ENCODE data around the gene IMPA2. TPM values are rescaled to one million over a fixed set of nuclear protein-coding genes. Genes with fewer than 3 reads are reported as not detected.
"Not testable (repeated sequence)": the region's sequence is repeated elsewhere in the genome, so short reads cannot be mapped to it uniquely, and the experiment has no call there.

IMPA2 gene
- 10 to 100 TPM; 66.2 to 88.3 (median 74.5) TPM for polyA plus RNA-seq (ENCODE audit: insufficient read depth in 1 of 5, insufficient read length in 5 of 5, low replicate concordance in 1 of 5)
- long read RNA-seq, donor 1, transcript IMPA2-201 (8 exons, 1,534 nt) = major isoform, 50 of 107 reads
- long read RNA-seq, donor 1, transcript IMPA2-209 (2 exons, 919 nt) = minor isoform, 28 of 107 reads
- long read RNA-seq, donor 1, partial matches to known transcripts = 26 of 107 reads
- long read RNA-seq, donor 1, other reads (novel, unspliced or antisense) = 0 of 107 reads
- long read RNA-seq, donor 2, transcript IMPA2-209 (2 exons, 919 nt) = major isoform, 20 of 51 reads
- long read RNA-seq, donor 2, transcript IMPA2-201 (8 exons, 1,534 nt) = major isoform, 20 of 51 reads
- long read RNA-seq, donor 2, partial matches to known transcripts = 10 of 51 reads
- long read RNA-seq, donor 2, other reads (novel, unspliced or antisense) = 0 of 51 reads
- long read RNA-seq, donor 3, transcript IMPA2-209 (2 exons, 919 nt) = minor isoform, 22 of 68 reads
- long read RNA-seq, donor 3, transcript IMPA2-201 (8 exons, 1,534 nt) = major isoform, 35 of 68 reads
- long read RNA-seq, donor 3, partial matches to known transcripts = 8 of 68 reads
- long read RNA-seq, donor 3, other reads (novel, unspliced or antisense) = 0 of 68 reads
- long read RNA-seq, donor 4, transcript IMPA2-201 (8 exons, 1,534 nt) = major isoform, 16 of 28 reads
- long read RNA-seq, donor 4, transcript IMPA2-209 (2 exons, 919 nt) = minor isoform, 12 of 28 reads
- long read RNA-seq, donor 4, partial matches to known transcripts = 0 of 28 reads
- long read RNA-seq, donor 4, other reads (novel, unspliced or antisense) = 0 of 28 reads
- long read RNA-seq, donor 5, transcript IMPA2-201 (8 exons, 1,534 nt) = major isoform, 33 of 86 reads
- long read RNA-seq, donor 5, transcript IMPA2-209 (2 exons, 919 nt) = major isoform, 33 of 86 reads
- long read RNA-seq, donor 5, partial matches to known transcripts = 18 of 86 reads
- long read RNA-seq, donor 5, other reads (novel, unspliced or antisense) = 0 of 86 reads
- long read RNA-seq, donor 6, transcript IMPA2-209 (2 exons, 919 nt) = minor isoform, 12 of 60 reads
- long read RNA-seq, donor 6, transcript IMPA2-201 (8 exons, 1,534 nt) = major isoform, 42 of 60 reads
- long read RNA-seq, donor 6, partial matches to known transcripts = 5 of 60 reads
- long read RNA-seq, donor 6, other reads (novel, unspliced or antisense) = 0 of 60 reads
- long read RNA-seq, donor 7, transcript IMPA2-209 (2 exons, 919 nt) = minor isoform, 28 of 64 reads
- long read RNA-seq, donor 7, transcript IMPA2-201 (8 exons, 1,534 nt) = major isoform, 36 of 64 reads
- long read RNA-seq, donor 7, partial matches to known transcripts = 0 of 64 reads
- long read RNA-seq, donor 7, other reads (novel, unspliced or antisense) = 0 of 64 reads
- long read RNA-seq, donor 8, transcript IMPA2-201 (8 exons, 1,534 nt) = major isoform, 6 of 12 reads
- long read RNA-seq, donor 8, transcript IMPA2-209 (2 exons, 919 nt) = minor isoform, 5 of 12 reads
- long read RNA-seq, donor 8, partial matches to known transcripts = 0 of 12 reads
- long read RNA-seq, donor 8, other reads (novel, unspliced or antisense) = 0 of 12 reads

DNA sequence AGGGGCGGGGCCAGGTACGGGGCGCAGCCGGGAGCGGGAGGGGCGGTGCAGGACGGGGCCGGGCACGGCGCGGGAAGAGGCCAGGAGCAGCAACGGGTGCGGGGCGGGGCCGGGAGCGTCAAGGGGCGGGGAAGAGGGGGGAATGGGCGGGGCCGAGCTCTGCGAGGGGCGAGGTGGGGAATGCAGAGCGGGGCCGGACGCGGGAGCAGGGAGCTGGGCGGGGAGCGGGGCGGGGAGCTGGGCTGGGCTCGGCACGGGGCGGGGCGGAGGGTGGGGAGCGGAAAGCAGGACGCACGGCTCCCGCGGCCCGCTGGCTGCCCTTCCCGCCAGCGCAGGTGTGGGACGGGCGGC, at the start of gene IMPA2:
Gene IMPA2 (plus strand): TSS at position 316 of the 351 bp plus-strand sequence. CDS start 163 bp downstream, outside the sequence.
- no peak for DNase-seq

DNA sequence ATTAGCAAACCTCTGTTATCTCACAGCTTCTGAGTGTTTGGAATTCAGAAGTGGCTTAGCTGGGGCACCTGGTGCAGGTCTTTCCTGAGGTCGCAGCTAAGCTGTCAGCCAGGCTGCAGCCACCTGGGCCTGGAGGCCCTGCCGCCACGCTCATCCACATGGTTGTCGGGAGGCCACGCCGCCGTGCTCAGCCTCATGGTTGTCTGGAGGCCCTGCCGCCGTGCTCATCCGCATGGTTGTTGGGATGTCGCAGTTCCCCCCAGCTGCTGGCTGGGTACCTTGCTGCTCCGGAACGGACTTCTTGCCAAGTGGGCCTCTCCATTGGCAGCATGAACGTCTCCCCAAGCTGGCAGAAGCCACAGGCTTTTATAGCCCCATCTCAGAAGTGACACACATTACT, 48.9 kb upstream of the IMPA2 start:
- DNase-seq = no peak

DNA sequence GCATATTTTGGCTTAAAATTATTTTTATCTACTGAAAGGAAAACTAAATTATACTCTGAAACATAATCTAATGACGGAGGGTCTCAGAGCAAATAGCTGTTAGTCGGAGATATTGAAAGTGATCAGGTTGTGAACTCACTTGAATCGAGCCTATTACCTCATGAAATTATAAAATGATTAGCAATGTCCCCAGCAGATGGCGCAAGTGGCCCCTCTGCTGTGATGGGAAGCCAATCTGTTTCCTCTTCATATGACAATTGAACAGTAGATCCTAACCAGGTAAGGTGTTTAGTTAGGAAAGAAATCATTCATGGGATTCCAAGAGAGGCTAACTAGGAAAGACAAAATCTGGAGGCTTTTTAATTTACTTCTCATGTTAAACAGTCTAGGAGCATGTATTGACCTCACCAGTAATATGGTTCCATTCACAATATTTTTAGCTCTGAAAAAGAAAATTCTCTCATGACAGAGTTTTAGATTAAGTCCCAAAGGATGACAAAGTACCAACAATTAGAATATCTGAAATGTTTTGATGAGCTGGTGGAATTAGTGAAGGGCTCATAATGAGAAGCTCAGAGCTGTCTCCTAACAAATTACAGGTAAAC, 43.3 kb upstream of the IMPA2 start:
- DNase-seq = peak in 1 of 2 donors; percentile 61

DNA sequence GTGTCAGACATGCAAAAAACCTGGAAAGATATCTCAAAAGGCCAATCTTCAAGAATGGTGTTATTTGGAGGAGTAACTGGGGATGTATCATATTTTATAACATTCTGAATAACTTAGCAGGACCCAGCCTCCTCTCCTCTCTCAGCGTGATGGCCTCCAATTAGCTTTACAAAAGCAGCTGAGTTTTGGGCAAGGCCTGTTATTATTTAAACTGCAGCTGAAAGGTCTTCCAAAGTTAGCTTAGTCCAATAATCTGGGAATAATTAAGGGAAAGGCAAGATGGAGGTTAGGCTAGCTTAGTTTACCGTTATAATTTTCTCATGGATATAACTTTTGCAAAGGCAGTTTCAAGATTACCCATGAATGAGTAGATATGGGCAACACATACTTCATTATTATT, 40.4 kb upstream of the IMPA2 start:
- no peak for DNase-seq

DNA sequence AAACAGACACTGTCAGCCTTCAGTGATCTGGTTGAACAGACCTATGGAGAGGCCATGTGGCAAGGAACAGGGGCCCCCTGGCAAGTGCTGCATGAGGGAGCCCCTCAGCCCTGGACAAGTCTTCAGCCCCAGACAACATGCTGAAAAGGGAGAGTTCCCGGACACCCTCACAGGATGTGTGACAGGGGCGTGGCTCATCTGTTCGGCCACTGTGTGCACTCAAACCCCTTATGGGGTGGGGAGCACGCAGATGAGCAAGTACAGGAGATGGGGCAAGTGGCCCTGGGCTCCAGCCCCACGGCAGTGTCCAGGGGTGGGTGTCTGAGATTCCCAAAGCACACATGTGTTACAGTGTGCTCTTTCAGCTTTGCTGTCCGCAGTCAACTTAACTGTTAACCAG, 37.8 kb upstream of the IMPA2 start:
- DNase-seq = no peak

DNA sequence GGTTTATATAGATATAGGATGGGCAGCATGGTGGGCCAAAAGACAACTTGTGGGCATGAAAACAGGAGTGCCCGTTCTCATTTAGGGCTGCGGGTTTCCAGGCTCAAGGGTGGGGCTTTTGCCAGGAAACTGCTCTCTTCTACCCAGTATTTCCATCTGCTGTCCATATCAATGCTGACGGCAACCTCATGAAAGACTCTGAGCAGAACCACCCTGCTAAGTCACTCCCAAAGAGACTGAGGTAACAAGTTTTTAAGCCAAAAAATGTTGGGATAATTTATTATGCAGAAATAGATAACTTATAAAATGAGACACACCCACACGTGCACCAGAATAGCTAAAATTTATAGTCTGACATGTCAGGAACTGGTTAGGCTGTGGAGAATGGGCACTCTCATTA, 37.1 kb upstream of the IMPA2 start:
- no peak for DNase-seq

DNA sequence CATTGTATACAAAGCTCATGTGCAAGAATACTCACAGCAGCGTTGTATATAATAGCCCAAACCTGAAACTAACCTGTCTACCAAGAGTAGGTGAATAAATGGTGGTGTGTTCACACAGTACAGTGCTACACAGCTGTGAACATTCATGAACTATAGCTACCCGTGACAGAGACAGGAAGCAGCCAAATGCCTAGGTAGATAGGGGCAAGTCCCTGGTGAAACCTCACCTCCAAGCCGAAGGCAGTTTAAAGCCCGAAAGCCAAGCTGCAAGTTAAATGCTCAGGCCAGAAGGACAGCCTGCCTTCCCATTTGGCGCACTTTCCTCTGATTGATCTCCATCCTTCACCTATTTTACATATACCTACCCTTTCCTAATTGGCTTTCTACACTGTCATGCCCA, 36.5 kb upstream of the IMPA2 start:
- DNase-seq = no peak

DNA sequence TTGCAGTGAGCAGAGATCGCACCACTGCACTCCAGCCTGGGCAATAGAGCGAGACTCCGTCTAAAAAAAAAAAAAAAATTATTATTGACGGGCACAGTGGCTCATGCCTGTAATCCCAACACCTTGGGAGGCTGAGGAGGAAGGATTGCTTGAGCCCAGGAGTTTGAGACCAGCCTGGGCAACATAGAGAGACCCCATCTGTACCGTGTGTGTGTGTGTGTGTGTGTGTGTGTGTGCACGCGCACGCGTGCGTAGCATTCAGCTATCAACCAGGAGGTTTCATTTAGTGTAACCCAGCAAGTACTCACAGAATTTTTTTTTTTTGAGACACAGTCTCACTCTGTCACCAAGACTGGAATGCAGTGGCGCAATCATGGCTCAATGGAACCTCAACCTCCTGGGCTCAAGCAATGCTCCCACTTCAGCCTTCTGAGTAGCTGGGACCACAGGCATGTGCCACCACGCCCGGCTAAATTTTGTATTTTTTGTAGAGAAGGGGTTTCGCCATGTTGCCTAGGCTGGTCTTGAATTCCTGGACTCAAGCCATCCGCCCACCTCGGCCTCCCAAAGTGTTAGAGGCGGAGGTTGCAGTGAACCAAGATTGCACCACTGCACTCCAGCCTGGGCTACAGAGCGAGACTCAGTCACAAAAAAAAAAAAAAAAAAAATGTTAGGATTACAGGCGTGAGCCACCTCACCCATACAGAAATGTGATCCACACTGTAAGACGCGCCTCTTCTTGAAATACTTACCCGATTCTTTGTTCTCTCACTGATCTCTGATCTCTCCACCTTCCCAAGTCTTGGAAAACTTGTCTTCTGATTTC, 35.3 kb upstream of the IMPA2 start:
- not testable (repeated sequence) for DNase-seq

DNA sequence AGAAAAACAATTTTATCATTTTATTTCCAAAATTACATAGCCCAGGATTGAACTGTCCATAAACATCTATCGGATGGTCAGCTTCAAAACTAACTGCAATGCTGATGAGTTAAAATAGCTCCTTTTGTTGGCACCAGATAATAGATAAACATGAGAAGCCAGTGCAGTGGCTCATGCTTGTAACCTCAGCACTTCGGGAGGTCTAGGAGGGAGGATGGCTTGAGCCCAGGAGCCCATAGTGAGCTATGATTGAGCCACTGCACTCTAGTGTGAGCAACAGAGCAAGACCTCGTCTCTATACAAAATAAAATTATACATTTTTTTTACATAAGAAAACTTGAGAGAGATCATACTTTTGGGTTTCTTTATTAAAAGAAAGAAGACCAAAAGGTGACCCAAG, 34.6 kb upstream of the IMPA2 start:
- no peak for DNase-seq

DNA sequence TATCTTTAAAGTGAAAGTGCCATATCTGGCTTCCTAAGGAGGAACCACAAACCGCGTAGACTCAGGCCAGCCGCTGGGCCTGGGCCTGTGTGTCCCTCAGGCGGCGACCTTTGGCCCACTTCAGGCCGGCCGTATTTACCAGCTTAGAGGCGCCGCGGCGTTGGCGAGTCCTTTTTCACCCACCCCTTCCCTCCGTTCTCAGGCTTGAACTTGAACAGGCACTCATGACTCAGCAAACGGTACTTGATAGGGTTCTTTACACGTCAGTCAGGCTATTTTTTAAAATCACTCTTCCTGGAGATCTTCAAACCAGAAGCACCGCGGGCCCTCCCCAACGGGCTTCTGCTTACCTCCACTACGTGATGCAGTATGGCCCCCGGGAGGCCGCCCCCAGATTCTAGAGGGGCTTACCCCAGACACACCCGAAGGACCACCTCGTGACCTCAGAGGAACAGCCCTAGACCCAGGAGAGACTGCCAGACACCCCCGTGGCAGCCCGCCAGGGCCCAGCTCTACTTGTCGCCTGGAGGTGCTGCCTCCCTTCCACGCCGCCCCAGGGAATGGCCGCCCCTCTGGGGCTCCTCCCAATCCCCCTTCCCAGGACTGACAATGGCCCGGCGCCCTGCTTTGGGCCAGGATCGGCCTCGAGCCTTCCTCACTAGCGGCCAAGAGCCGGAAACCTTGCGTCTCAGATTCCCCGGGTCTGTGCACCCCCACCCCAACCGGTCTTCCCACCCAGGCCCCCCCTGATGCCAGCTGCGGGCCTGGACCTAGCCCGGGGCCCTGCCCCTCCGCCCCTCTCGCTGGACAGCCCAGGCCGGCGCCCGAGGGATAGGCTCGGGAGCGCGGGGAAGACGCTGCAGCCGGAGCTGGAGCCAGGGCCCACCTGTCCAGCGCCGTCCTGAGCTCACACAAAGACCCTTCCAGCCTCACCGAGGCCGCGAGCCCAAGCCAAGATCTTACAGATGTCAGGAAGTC, 33.8 kb upstream of the IMPA2 start:
- peak; percentile 81 for DNase-seq

DNA sequence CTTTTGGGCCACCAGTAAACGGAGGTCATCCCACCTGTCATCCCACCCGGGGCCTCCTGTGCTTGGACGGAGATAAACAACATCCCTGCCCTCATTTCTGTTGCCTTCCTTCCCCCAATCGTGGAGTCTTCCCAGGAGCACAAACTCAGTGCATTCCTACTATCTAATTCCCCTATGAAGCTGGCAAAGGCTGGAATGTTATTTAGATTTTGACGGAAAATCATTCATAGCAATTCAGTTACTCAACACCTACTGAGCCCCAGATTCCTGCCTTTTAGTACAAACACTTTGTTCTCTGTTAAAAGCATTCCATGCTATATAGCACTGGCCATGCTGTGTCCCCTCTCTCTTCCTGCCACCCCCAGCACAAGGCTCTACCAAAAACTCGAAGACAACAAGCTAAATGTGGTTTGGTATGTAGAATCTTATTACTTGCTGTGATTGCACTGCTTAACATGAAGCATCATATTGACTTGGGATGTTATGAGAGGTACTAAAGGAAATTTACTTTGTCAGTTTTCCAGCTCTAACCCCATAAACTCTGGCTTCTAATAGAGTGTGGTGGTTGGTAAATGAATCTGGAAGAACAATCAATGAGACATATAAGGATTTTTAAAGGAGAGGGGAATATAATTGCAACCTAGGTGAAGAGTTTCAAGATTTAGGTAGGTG, 32.3 kb upstream of the IMPA2 start:
- DNase-seq = no peak

DNA sequence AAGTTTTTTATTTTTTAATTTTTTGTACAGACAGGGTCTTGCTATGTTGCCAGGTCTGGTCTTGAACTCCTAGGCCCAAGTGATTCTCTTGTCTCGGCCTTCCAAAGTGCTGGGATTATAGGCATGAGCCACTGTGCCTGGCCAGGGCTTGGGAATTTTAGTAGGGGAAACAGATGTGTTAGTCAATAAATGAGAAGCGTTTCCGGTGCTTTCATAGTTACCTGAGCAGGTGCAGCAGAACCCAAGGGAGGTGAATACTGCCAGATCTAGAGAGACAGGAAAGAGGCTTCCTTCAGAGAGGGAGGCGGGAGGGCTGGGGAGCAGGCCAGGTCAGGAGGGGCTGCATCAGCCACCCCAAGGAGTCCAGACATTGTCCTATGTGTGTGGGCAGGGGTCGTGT, 30.5 kb upstream of the IMPA2 start:
- no peak for DNase-seq

DNA sequence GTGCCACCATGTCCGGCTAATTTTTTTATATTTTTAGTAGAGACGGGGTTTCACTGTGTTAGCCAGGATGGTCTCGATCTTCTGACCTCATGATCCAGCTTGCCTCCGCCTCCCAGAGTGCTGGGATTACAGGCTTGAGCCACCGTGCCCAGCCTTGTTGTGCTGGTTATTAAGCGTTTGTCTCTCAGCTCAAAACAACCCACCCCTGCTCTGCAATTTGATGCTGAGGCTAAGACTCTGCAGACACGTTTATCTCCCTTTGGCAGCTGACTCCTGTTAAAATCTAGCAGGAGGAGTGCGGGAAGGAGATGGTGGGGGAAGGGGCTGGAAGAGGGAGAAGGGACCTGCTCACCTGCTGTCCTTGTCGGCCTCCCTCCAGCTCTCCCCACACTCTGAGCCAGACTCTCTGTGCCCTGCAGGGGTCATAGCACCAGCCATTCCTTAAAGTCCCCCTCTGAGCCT, 29.9 kb upstream of the IMPA2 start:
- DNase-seq = no peak

DNA sequence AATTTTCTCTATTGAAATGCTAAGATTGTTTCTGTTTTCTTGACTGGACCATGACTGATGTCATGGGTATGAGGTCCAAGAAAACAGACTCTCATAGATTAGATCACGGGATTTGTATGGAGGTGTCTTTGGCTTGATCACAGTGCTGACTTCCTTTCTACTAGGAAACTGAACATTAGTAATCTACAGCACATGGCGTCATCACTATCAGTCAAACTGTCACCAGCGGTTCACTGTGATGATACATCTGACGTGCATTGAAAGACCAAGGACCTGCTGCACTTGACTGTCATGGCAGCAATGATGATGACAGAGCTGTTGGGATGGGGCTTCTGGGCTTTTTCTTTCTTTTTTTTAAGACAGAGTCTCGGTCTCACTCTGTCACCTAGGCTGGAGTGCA, 28.2 kb upstream of the IMPA2 start:
- DNase-seq = no peak

DNA sequence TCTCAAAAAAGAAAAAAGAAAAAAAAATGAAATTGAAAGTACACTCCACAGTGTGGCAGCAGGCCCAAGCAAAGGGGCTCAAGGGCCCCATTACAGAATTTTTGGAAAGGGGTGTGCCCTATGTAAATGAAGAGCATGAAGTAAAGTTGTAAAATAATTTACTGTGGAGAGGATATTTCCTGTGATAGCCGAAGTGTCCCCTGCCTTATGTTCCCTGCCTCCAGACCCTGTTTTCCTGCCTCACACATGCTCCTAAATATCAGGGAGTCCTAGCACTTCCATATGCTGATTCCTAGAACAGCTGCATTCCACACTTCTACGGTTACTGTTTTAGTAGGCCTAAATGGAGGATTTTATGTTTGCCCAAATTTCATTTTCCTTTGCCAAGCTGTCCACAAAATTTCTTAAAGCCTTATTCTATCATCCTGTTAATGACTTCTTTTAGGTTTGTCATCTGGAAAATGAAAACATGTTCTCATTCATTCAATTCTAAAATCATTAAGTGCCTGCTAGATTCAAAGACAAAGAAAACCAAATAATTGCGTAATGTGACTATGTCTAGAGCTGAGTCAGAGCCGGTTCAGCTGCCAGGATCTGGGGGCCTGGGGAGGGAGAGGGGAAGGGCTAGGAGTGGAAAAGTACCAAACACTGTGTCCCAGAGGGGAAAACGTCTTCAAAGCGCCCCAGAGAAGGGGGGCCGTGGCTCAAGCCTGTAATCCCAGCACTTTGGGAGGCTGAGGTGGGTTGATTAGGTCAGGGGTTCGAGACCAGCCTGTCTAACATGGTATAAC, 25.9 kb upstream of the IMPA2 start:
- peak in 1 of 2 donors; percentile 70 for DNase-seq

DNA sequence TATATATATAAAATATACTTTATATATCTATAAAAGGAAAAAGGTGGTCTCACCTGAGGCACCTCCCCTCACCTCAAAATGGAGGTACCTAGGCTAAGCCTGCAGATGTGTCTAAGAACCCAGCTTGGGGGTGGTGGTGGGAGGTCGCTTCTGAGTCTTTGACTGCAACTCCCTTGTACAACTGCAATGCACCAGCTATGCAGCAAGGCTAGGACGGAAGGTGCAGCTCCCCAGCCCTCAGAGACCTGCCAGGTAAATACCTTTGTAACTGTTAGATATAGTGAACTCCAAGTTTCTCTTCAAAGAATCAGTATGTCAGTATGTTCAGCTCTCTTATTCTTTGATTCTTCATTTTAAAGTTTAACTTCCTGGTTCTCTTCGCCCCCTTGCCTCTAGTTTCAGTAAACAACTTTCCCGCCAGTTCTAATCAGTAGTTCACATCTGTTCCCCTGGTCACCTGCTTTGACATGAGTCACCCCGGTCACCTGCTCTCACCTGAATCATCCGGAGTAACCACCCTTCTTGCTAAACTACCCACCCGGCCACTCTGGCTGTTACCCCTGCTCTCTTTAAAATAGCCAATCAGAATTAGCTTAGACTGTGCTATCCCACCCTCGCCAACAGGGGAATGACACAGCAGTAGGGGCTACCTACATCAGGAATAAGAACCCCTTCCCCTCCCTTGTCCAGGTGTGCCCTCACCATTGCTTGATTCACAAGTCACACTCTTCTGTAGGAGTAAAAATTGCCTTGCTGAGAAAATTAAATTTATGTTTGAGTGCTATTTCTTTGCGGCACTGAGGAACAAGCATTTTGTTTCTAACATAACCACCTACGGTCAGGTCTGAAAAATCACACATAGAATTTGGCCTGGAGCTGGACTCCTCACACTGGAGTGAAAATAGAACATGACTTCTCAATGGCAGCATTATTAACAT, 24.7 kb upstream of the IMPA2 start:
- no peak for DNase-seq
